Retina (tissue), 1 donor: ENCODE data around the gene OR2F2.

Experiments used
- DNase-seq: peaks from one replicate; pipeline ENCODE4 v3.0.0-alpha.2; 2016

The OR2F2 gene

GRCh38 chr7:143934526-143935325 lies at the start of gene OR2F2:
OR2F2 (plus strand) TSS chr7:143935233; CDS start chr7:143935233, 0 bp downstream.
- no peak for DNase-seq

- DNase-seq = no peak
These were observed 49.1 kb upstream of the OR2F2 start for GRCh38 chr7:143885951-143886350.

- no peak for DNase-seq
These were observed 48.1 kb upstream of the OR2F2 start for GRCh38 chr7:143886826-143887477.

- DNase-seq = no peak
These were observed 46.0 kb upstream of the OR2F2 start for GRCh38 chr7:143889068-143889467.

- DNase-seq = no peak
These were observed 44.5 kb upstream of the OR2F2 start for GRCh38 chr7:143890558-143890957.

- DNase-seq = no peak
These were observed 43.6 kb upstream of the OR2F2 start for GRCh38 chr7:143891457-143891856.

GRCh38 chr7:143892527-143893300 lies 42.3 kb upstream of the OR2F2 start:
- DNase-seq = no peak

- DNase-seq = no peak
These were observed 38.4 kb upstream of the OR2F2 start for GRCh38 chr7:143896667-143897066.

GRCh38 chr7:143898810-143899209 lies 36.2 kb upstream of the OR2F2 start:
- DNase-seq = no peak

GRCh38 chr7:143900230-143900766 lies 34.7 kb upstream of the OR2F2 start:
- DNase-seq = no peak

GRCh38 chr7:143901332-143901667 lies 33.7 kb upstream of the OR2F2 start:
- DNase-seq = no peak

- DNase-seq = peak; percentile 95
These were observed 33.2 kb upstream of the OR2F2 start, which contains the start of gene TCAF1 for GRCh38 chr7:143901668-143902331. TCAF1 (minus strand) TSS chr7:143902176; CDS start chr7:143876608, 25,568 bp downstream.

- DNase-seq = no peak
These were observed 32.6 kb upstream of the OR2F2 start for GRCh38 chr7:143902332-143902899.

GRCh38 chr7:143905509-143905908 lies 29.5 kb upstream of the OR2F2 start:
- no peak for DNase-seq

- no peak for DNase-seq
These were observed 28.9 kb upstream of the OR2F2 start for GRCh38 chr7:143906151-143906550.

GRCh38 chr7:143906895-143907294 lies 28.1 kb upstream of the OR2F2 start:
- DNase-seq = no peak

GRCh38 chr7:143908120-143908519 lies 26.9 kb upstream of the OR2F2 start:
- no peak for DNase-seq

GRCh38 chr7:143909863-143910262 lies 25.2 kb upstream of the OR2F2 start:
- no peak for DNase-seq

GRCh38 chr7:143910473-143911248 lies 24.4 kb upstream of the OR2F2 start:
- DNase-seq = no peak

- DNase-seq = no peak
These were observed 21.0 kb upstream of the OR2F2 start for GRCh38 chr7:143913945-143914615.
